Activated B cell treated with CpG ODN at 0.5 μM for 24 hours (primary cell): ENCODE data around the gene DIRAS1. TPM values are rescaled to one million over a fixed set of nuclear protein-coding genes. Genes with fewer than 3 reads are reported as not detected.

Source experiments
- ATAC-seq: fragments of 200-7000 bp; cut with Tn5 transposase; one replicate; pipeline ENCODE4 v1.10.0; 2021; ENCODE audit warnings: low read depth, mild to moderate bottlenecking, moderate library complexity
- CTCF ChIA-PET: fragments of 350-600 bp; sonication (Branson Sonifier 250); formaldehyde crosslinking; loops from one replicate; lab custom pipeline; 2021; ENCODE audit warnings: antibody characterized with exemption; lab: Charles Lee
- POLR2A ChIA-PET: fragments of 350-600 bp; sonication (Branson Sonifier 250); formaldehyde crosslinking; loops from one replicate; lab custom pipeline; 2021; ENCODE audit warnings: antibody characterized with exemption; lab: Charles Lee
- DNase-seq: peaks from one replicate; pipeline ENCODE4 v3.0.0; 2022
- H3K27ac Mint-ChIP-seq: one replicate; pipeline ENCODE4 v1.8.0; 2020; ENCODE audit warnings: mixed read lengths
- H3K27me3 Mint-ChIP-seq: one replicate; pipeline ENCODE4 v1.8.0; 2021; ENCODE audit warnings: mixed read lengths
- H3K36me3 Mint-ChIP-seq: one replicate; pipeline ENCODE4 v1.8.0; 2021; ENCODE audit warnings: low read depth, mixed read lengths
- H3K4me1 Mint-ChIP-seq: one replicate; pipeline ENCODE4 v1.8.0; 2021; ENCODE audit warnings: mixed read lengths
- H3K4me3 Mint-ChIP-seq: one replicate; pipeline ENCODE4 v1.8.0; 2020; ENCODE audit warnings: mild to moderate bottlenecking, mixed read lengths
- H3K9me3 Mint-ChIP-seq: one replicate; pipeline ENCODE4 v1.8.0; 2020; ENCODE audit warnings: mixed read lengths
- intact Hi-C: fragments of 100-400 bp; cut with micrococcal nuclease; formaldehyde crosslinking; loops from one replicate; pipeline ENCODE4 v1.15.1; 2024
- total RNA-seq: library from RNA; stranded (reverse); gene quantifications from 2 replicates; pipeline ENCODE4 v1.2.3, GENCODE V29; 2022
- TF ChIP-seq, protein P1 (sequence below): fragments of 200-600 bp; IDR thresholded peaks from one replicate; pipeline ENCODE4 v1.8.0; 2022; ENCODE audit warnings: antibody characterized with exemption, mild to moderate bottlenecking

DIRAS1 gene
- total RNA-seq, 1 donor from 2014 or later: 6.4 TPM

DNA sequence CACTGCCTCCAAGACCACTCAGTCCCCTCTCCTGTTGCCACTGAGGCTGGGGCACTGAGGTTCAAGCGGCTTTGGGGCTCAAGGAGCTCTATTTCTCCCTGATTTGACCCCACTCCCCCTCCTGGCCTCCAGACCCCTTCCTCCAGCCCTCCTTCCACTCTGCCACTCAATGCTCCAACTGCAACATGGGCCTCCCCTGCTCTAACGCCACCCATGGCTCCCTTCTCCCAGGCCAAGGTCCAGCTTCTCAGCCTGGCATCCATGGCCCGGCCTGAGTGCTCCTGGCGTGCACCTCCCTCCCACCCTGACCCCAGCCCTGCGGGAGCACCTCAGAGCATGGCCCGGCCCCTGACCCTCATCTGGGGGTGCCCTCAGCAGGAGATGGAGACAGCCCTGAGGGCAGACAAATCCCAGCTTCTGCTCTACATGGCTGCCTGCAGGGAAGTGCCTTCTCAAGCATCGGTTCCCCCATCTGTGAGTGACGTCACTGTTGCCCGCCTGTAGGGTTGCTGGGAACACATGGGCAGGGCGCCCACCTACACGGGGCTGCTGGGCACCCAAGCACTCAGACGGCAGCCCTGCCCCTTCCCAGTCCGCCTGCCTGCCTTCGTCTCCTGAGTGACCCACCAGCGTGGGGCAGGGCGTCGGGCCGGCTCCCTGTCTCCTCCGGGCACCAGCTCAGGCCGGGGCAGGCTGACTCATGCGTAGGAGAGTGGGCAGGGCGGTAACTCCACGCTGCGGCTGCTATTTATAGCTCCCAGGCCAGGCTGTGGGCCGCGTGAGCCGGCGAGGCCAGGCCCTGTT is 1.6 kb upstream of the DIRAS1 start:
- ATAC-seq: no peak
- H3K4me1 Mint-ChIP-seq: peaks cover 34% of the 10 kb centered on the region
- TF ChIP-seq, protein P1, sequence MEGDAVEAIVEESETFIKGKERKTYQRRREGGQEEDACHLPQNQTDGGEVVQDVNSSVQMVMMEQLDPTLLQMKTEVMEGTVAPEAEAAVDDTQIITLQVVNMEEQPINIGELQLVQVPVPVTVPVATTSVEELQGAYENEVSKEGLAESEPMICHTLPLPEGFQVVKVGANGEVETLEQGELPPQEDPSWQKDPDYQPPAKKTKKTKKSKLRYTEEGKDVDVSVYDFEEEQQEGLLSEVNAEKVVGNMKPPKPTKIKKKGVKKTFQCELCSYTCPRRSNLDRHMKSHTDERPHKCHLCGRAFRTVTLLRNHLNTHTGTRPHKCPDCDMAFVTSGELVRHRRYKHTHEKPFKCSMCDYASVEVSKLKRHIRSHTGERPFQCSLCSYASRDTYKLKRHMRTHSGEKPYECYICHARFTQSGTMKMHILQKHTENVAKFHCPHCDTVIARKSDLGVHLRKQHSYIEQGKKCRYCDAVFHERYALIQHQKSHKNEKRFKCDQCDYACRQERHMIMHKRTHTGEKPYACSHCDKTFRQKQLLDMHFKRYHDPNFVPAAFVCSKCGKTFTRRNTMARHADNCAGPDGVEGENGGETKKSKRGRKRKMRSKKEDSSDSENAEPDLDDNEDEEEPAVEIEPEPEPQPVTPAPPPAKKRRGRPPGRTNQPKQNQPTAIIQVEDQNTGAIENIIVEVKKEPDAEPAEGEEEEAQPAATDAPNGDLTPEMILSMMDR: no peak
- H3K36me3 Mint-ChIP-seq: no peaks in the 10 kb centered on the region
- H3K27ac Mint-ChIP-seq: no peak overlapping the region
- peaks cover 5% of the 10 kb centered on the region for H3K27me3 Mint-ChIP-seq
- no peak overlapping the region for H3K4me3 Mint-ChIP-seq
- ChIA-PET CTCF (interaction anchor here (1.4 kb wide), 1 partner anchor 75 kb away, joined by 3 read pairs; no protein-coding TSS in a partner anchor), POLR2A (interaction anchor here (0.5 to 1.9 kb wide), 6 partner anchors 12 to 102 kb away, joined by 3 to 8 read pairs (median 4); no protein-coding TSS in a partner anchor)
- intact Hi-C loops: no loop called here
- no peaks in the 10 kb centered on the region for H3K9me3 Mint-ChIP-seq
- DNase-seq: no peak

DNA sequence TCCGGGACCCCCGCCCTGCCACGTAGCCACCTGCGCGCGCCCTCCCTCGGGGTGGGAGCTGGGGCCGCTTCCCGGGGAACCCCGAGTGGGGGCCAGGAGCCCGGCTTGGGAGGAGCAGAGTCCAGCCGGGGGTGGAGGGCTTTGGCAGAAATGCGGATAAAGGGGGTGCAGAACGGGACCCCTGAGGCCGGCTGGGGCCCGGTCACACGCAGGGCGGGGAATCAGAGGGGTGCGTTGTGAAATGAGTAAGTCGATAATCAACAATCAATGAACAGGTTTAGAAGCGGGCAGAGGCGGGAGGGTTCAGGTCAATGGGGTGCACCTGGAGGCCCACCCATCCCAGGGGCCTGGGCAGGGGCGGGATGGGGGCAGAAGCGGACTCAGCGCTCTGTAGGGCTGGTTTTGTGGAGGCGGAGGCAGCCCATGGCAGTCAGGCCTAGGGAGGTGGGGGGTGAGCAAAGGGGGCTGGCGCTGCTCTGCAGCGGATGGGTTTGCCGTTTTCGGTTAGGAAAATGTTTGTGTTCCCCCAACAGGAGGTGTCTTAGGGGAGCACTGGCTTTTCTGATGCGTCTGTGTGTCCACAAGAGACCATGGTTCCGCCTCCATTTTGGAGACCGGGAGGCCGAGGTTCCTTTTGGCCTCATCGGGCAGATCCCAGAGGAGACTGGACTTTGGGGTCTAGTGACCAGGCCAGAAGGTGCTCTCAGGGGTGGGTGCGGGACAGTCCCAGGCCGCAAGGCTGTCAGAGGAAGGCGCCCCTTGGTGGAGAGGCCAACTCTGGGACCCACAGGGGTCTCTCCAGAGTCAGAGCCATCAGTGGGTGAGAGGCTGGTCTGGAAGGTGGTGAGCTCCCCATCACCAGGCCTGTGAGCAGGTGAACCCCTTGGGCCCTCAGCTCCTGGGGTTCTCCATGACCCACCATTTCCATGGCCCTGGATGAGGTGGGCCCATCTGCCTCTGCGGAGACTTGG is 683 bp upstream of the DIRAS1 start:
- ATAC-seq: peak; percentile 18
- DNase-seq: no peak
- H3K27me3 Mint-ChIP-seq: peaks cover 5% of the 10 kb centered on the region
- ChIA-PET POLR2A (interaction anchor here (0.8 to 1.2 kb wide), 3 partner anchors 26 to 77 kb away, joined by 3 to 5 read pairs (median 3); no protein-coding TSS in a partner anchor), CTCF (interaction anchor here (1.4 kb wide), 1 partner anchor 74 kb away, joined by 3 read pairs; no protein-coding TSS in a partner anchor)
- H3K4me1 Mint-ChIP-seq: peaks cover 27% of the 10 kb centered on the region
- H3K36me3 Mint-ChIP-seq: no peaks in the 10 kb centered on the region
- peak overlapping the region; percentile 78 for H3K4me3 Mint-ChIP-seq
- TF ChIP-seq, protein P1: no peak
- H3K9me3 Mint-ChIP-seq: no peaks in the 10 kb centered on the region
- intact Hi-C loops: loop anchor here (2.0 kb wide), 1 partner anchor 19 kb away; the partner anchor contains the start of gene SLC39A3
- no peak overlapping the region for H3K27ac Mint-ChIP-seq

DNA sequence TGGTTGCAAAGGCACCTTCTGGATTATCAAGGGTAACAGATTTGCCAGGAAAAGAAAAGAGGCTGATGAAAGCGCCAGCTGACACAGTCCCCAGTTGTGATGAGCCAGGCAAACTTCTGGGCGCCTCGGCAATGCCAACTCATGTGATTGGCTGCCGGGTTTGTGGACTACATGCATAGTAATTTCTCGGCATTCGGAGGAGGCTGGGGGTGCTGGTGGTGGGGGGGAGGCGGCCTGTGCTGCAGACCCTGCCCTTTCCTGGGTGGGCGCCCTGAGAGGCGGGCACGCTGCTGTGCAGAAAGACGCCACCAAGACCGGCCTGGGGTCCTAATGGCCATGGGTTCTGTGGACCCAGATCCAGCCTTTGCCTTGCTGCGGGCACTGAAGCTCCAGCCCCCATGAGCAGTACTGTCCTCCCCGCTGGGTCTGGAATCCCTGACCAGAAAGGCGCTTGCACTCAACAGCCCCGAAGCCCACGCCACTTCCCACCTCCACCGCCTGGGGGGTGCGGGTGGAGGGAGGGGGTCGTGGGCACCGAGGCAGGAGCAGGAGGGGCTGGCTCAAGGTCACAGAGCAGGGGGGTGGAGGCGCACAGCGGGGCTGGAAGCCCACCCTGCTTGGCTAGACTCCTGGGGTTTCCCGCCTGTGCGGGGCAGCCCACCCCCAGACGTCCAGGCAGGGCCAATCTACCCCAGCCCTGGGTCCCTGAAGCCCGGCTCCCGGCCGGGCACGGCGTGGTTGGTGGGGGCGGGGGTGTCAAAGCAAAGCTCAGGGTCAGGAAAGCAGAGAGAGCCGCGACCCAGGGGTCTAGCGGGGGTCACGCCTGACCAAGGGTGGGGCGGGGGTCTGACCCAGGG is 1.0 kb downstream of the DIRAS1 start:
- intact Hi-C loops: loop anchor here (1.0 to 2.0 kb wide), 2 partner anchors 9 to 21 kb away; partner anchors contain the start of gene SLC39A3
- ATAC-seq (no peak), DNase-seq (no peak)
- Mint-ChIP-seq H3K27me3 (peaks cover 5% of the 10 kb centered on the region), H3K4me1 (peaks cover 22% of the 10 kb centered on the region), H3K36me3 (peaks cover 5% of the 10 kb centered on the region), H3K9me3 (peaks cover 7% of the 10 kb centered on the region), H3K27ac (no peak overlapping the region), H3K4me3 (peak overlapping the region; percentile 66)
- CTCF ChIA-PET: no interaction called here
- POLR2A ChIA-PET: interaction anchor here (0.6 to 0.7 kb wide), 3 partner anchors 9 to 35 kb away, joined by 3 to 5 read pairs (median 3); no protein-coding TSS in a partner anchor
- TF ChIP-seq, protein P1: no peak

DNA sequence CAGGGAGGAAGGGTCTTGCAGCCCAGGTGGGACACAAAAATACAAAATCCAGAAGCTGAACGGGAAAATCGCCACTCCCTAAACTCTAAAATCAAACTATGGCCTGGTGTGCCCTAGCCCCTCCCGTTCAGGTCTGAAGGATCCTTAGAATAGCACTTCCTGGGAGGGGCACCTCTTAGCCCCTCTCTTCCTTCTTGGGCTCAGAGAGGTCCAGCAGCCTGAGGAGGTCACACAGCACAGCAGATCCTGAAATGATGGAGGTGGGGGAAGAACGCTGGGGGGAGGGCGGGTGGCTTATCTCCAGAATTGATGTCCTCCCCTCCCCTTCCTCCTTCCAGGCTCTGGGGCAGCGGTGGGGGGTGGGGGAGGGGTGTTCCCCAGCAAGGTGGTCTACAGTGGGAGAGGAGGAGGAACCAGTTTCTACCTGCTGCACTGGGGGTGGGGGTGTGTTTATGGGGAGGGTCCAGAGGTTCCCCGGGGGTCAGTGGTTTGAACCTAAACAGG is 1.9 kb downstream of the DIRAS1 start:
- Mint-ChIP-seq H3K27ac (no peak overlapping the region), H3K4me3 (peak overlapping the region; percentile 38), H3K36me3 (peaks cover 5% of the 10 kb centered on the region), H3K4me1 (peaks cover 22% of the 10 kb centered on the region), H3K9me3 (peaks cover 9% of the 10 kb centered on the region), H3K27me3 (peaks cover 4% of the 10 kb centered on the region)
- POLR2A ChIA-PET: no interaction called here
- CTCF ChIA-PET: no interaction called here
- ATAC-seq (no peak), DNase-seq (no peak)
- TF ChIP-seq, protein P1: no peak
- intact Hi-C loops: no loop called here
